SK-N-SH treated with all-trans-retinoic acid at 6 μM for 48 hours (cell line): ENCODE results near the gene EPB41L2.

Source experiments
- ARNTL ChIP-seq: fragments of 450-650 bp; formaldehyde crosslinking; IDR thresholded peaks from 2 replicates; pipeline ENCODE4 v1.5.0; 2020; ENCODE audit warnings: low read depth, mild to moderate bottlenecking, moderate library complexity, borderline replicate concordance
- BACH2 ChIP-seq: fragments of 250-450 bp; sonication (Bioruptor Pico); IDR thresholded peaks from 2 replicates; pipeline ENCODE4 v1.9.0; 2021; ENCODE audit warnings: mild to moderate bottlenecking, borderline replicate concordance
- RARB ChIP-seq: fragments of 250-450 bp; sonication (Bioruptor Pico); IDR thresholded peaks from 2 replicates; pipeline ENCODE4 v1.8.0; 2021; ENCODE audit warnings: mild to moderate bottlenecking, moderate library complexity
- ZFP30 ChIP-seq: fragments of 450-650 bp; formaldehyde crosslinking; IDR thresholded peaks from 2 replicates; pipeline ENCODE4 v1.5.0; 2022; ENCODE audit warnings: mild to moderate bottlenecking, moderate library complexity

GRCh38 chr6:130839379-130839778 lies 223.7 kb downstream of the EPB41L2 start:
- TF ChIP-seq ARNTL (no peak), BACH2 (CRISPR knock-in tag) (no peak), RARB (CRISPR knock-in tag) (no peak), ZFP30 (CRISPR knock-in tag) (no peak)
